HTR-8/SVneo (cell line): ENCODE measurements around the gene ECPAS.
"Not testable (repeated sequence)": the region's sequence is repeated elsewhere in the genome, so short reads cannot be mapped to it uniquely, and the experiment has no call there.

ENCODE experiments used
- DNase-seq: peaks from one replicate; pipeline ENCODE4 v3.0.0; 2011; ENCODE audit warnings: low spot score, mixed read lengths; ENCODE audit not compliant: insufficient read length
- FAIRE-seq: peaks from 2 replicates; lab custom pipeline; 2011; peaks lifted over from hg19 to GRCh38; lab: Jason Lieb, UNC

ECPAS gene

GRCh38 chr9:111366978-111367377 lies 117.2 kb downstream of the ECPAS start:
- DNase-seq = no peak
- FAIRE-seq = no peak

GRCh38 chr9:111362526-111362925 lies 121.7 kb downstream of the ECPAS start:
- FAIRE-seq = no peak

DNA sequence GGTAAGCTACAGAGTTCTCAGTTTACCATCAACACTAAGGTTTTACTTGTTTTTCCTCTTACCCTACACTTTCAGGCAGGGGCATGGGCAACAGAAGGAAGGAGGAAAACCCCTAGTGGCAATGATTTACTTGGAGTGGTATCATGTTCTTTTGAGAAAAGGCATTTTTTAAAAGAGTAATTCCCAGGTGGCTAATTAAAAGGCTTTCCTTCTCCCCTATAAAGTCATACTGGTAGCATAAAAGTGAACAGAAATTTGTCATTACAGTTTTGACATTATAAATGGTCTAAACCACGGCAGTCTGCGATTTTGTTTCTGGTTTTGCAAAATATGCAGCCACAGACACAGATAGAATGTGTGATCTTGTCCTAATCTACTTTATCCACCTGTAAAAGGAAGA lies 123.3 kb downstream of the ECPAS start:
- DNase-seq (no peak), FAIRE-seq (no peak)

More at GRCh38 chr9:111362526-111362925, 121.7 kb downstream of the ECPAS start:
- no peak for DNase-seq

DNA sequence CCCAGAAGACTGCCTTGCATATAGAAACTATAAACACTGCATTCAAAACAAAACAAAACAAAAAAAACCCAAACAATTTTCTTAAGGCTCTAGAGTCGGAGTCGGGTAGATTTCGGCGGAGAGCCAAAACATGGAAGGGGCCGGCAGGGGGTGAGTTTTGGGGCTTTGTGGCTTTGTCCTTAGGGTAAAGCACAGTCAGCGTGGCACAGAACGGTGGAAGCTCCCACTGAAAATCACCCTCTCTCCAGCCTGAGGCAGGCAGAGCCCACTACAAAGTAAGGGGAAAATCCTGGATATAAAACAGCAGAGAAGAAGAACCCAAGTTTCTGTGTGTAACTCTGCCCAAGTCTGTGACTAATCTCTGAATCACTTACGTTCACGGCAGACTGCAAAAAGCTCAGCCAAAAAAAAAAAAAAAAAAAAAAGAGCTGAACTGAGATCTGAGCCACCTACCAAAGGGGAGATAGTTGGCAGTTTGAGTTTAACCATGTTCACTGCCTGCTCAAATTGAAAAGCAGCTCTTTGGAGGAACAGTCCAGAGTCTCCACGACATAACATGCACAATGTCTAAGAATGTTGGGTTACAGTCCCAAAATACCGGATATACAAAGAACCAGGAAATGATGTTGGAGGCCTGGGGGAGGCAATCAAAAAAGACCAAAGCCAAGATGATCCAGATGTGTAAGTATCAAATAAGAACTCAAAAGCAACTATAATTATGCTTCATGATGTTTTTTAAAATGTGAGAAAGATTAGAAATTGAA lies 127.5 kb downstream of the ECPAS start:
- DNase-seq = peak; percentile 64

GRCh38 chr9:111352545-111352944 lies 131.6 kb downstream of the ECPAS start:
- DNase-seq = no peak
- no peak for FAIRE-seq

More for the DNA sequence above, 127.5 kb downstream of the ECPAS start:
- no peak for FAIRE-seq

DNA sequence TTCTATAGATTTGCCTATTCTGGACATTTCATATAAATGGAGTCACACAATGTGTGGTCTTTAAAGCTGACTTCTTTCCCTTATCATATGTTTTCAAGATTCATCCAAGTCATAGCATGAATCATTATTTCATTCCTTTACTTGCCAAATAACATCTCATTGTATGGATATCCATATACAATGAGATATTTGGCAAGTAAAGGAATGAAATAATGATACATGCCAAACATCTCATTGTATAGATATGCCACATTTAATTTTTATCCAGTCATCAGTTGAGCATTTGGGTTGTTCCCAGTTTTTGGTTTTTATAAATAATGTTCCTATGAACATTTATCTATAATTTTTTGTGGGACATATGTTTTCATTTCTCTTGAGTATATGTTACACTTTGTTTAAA lies 133.6 kb downstream of the ECPAS start:
- DNase-seq (no peak), FAIRE-seq (no peak)

GRCh38 chr9:111349766-111350165 lies 134.4 kb downstream of the ECPAS start:
- no peak for FAIRE-seq
- DNase-seq = no peak

GRCh38 chr9:111348821-111349271 lies 135.3 kb downstream of the ECPAS start:
- FAIRE-seq = no peak
- no peak for DNase-seq

DNA sequence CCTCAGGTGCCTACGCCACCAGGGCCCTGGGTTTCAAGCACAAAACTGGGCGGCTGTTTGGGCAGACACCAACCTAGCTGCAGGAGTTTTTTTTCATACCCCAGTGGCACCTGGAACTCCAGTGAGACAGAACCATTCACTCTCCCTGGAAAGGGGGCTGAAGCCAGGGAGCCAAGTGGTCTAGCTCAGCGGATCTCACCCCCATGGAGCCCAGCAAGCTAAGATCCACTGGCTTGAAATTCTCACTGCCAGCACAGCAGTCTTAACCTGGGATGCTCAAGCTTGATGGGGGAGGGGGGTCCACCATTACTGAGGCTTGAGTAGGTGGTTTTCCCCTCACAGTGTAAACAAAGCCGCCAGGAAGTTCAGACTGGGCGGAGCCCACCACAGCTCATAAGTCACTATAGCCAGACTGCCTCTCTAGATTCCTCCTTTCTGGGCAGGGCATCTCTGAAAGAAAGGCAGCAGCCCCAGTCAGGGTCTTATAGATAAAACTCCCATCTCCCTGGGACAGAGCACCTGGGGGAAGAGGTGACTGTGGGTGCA lies 149.8 kb downstream of the ECPAS start:
- FAIRE-seq = not testable (repeated sequence)

GRCh38 chr9:111330124-111330523 lies 154.1 kb downstream of the ECPAS start, which contains the start of gene OR2K2:
TSS of gene OR2K2 (minus strand) at chr9:111330224. CDS start at chr9:111328433, 1,791 bp downstream.
- FAIRE-seq = no peak
- no peak for DNase-seq

More for the DNA sequence above, 149.8 kb downstream of the ECPAS start:
- not testable (repeated sequence) for DNase-seq

DNA sequence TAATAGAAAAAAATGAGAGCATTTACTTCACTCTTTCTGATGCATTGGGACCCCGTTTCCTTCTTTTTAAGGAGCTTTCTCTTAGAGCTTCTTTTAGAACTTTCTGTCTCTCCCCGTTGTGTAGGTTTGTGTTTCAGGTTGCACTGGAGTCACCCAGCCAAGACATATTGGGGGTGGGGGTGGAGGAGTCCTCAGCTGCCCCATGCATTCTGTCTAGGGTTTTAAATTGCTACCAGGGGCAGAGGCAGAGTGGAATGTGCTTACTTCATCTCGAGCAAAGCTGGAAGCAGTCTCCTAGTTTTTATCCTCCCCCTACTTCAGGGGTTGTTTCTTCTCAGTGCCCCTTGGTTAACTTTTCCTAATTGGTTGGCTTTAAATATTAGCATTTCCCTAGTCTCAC lies 163.6 kb downstream of the ECPAS start:
- FAIRE-seq (no peak), DNase-seq (no peak)

- DNase-seq (no peak), FAIRE-seq (no peak)
Observed at GRCh38 chr9:111316796-111317195, 167.4 kb downstream of the ECPAS start.
